ENCODE measurements around the gene LMAN2L. TPM values are rescaled to one million over a fixed set of nuclear protein-coding genes. Genes with fewer than 3 reads are reported as not detected.

The LMAN2L gene
- total RNA-seq, 1 experiment from 2014 or later, result 32.6 TPM

DNA sequence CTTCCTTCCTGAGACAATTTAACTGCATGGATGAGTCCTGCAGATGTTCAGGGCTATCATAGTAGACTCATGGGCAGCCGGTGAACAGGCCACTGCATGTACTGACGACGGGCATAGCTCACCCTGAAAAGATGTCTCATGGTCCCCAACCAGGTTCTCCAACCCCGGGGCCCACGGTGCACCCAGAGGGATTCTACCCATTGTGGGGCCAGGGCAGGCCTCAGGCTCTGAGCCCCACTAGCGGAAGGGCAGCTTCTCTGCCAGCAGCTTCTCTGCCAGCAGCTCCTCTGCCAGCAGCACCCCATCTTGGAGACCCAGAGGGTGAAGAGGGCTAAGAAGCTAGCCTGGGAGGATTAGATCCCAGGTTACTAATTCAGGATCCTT, 17.6 kb upstream of the LMAN2L start:
- Mint-ChIP-seq H3K36me3 (ENCODE audit: insufficient read depth, unreplicated experiment) (peaks cover 20% of the 10 kb centered on the region), H3K4me1 (ENCODE audit: low read depth, unreplicated experiment) (peaks cover 15% of the 10 kb centered on the region), H3K4me3 (ENCODE audit: low read depth, unreplicated experiment) (no peak overlapping the region), H3K27me3 (ENCODE audit: unreplicated experiment) (no peaks in the 10 kb centered on the region), H3K27ac (ENCODE audit: unreplicated experiment) (no peak overlapping the region), H3K9me3 (ENCODE audit: low read depth, unreplicated experiment) (no peaks in the 10 kb centered on the region)
- no peak for TF ChIP-seq CTCF (IDR thresholded peaks at IDR 0.05; ENCODE audit: unreplicated experiment)
- CTCF ChIA-PET, result interaction anchor here (1.5 kb wide), 1 partner anchor 27 kb away, joined by 3 read pairs; no protein-coding TSS in a partner anchor
- no TSS peak for BruUV-seq (replicated peaks)
- DNase-seq, result no peak
- intact Hi-C loops (cut with micrococcal nuclease; ENCODE audit: unreplicated experiment), result no loop called here

DNA sequence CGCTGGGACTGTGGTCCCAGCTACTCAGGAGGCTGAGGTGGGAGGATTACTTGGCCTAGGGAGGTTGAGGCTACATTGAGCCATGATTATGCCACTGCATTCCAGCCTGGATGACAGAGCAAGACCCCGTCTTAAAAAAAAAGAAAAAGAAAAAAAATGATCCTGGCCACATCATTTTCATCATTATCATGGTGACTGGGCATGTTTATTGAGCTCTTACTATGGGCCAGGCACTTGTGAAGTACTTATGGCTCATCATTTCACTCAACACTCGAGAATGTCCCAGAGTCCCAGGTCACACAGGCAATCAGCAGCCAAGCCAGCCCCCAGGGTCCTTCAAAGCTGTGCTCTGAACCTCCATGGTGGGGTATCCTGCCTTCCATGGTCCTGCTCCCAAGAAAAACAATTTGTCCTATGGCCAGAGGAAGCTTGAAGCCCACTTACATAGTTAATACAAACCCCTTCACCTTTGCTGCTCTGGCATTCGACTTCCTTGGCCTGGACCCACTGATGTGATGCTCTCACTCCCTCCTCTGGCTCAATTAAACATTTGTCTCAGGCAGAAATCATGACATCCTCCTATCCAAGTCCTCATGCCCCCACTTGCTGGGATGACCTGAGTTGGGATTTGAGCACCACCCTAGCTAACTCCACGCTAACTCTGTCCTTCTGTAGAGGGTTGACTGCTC, 17.1 kb upstream of the LMAN2L start:
- no peak overlapping the region for H3K27ac Mint-ChIP-seq (ENCODE audit: unreplicated experiment)
- CTCF ChIA-PET, result interaction anchor here (1.5 kb wide), 1 partner anchor 27 kb away, joined by 3 read pairs; no protein-coding TSS in a partner anchor
- peaks cover 10% of the 10 kb centered on the region for H3K4me1 Mint-ChIP-seq (ENCODE audit: low read depth, unreplicated experiment)

GRCh38 chr2:96754317-96754716, 14.5 kb upstream of the LMAN2L start:
- Mint-ChIP-seq H3K27ac (ENCODE audit: unreplicated experiment) (no peak overlapping the region), H3K4me3 (ENCODE audit: low read depth, unreplicated experiment) (no peak overlapping the region), H3K9me3 (ENCODE audit: low read depth, unreplicated experiment) (no peaks in the 10 kb centered on the region), H3K4me1 (ENCODE audit: low read depth, unreplicated experiment) (no peaks in the 10 kb centered on the region), H3K27me3 (ENCODE audit: unreplicated experiment) (no peaks in the 10 kb centered on the region), H3K36me3 (ENCODE audit: insufficient read depth, unreplicated experiment) (no peaks in the 10 kb centered on the region)
- CTCF ChIA-PET, result no interaction called here
- intact Hi-C loops (cut with micrococcal nuclease; ENCODE audit: unreplicated experiment), result no loop called here
- DNase-seq, result no peak
- TF ChIP-seq CTCF (IDR thresholded peaks at IDR 0.05; ENCODE audit: unreplicated experiment), result no peak
- BruUV-seq (replicated peaks), result no TSS peak

More for the DNA sequence above, 17.1 kb upstream of the LMAN2L start:
- Mint-ChIP-seq H3K9me3 (ENCODE audit: low read depth, unreplicated experiment) (no peaks in the 10 kb centered on the region), H3K4me3 (ENCODE audit: low read depth, unreplicated experiment) (no peak overlapping the region), H3K36me3 (ENCODE audit: insufficient read depth, unreplicated experiment) (peaks cover 14% of the 10 kb centered on the region), H3K27me3 (ENCODE audit: unreplicated experiment) (no peaks in the 10 kb centered on the region)
- no TSS peak for BruUV-seq (replicated peaks)
- no peak for TF ChIP-seq CTCF (IDR thresholded peaks at IDR 0.05; ENCODE audit: unreplicated experiment)
- DNase-seq, result no peak
- intact Hi-C loops (cut with micrococcal nuclease; ENCODE audit: unreplicated experiment), result no loop called here

DNA sequence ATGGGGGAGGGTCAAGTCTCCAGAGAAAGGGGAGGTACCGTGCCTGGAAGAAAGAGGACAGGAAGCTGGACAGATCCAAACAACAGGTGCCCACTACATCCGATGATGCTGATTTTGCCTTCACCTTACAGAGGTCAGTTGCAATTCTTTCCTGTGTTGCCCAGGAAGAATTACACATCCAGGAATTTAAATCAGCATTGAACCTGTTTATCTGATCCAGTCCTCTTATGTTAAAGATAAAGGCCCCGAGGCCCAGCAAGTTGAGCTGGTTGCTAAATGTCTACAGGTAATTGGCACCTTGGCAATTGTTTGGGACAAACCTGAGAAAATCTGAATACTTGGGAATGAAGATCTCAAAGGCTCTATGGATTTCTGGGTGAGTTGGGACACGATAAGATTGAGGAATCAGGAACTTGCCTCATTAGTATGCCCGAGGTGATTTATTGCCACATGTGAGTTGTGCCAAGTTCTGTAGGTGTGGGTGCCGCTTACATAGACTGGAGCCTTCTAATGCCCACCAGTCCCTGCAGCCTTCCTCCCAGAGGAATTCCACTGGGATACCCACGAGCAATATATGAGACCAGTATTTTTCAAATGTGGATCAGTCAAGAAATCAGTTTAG, 13.9 kb upstream of the LMAN2L start:
- H3K27ac Mint-ChIP-seq (ENCODE audit: unreplicated experiment), result no peak overlapping the region
- CTCF ChIA-PET, result no interaction called here
- no peaks in the 10 kb centered on the region for H3K9me3 Mint-ChIP-seq (ENCODE audit: low read depth, unreplicated experiment)
- no peaks in the 10 kb centered on the region for H3K4me1 Mint-ChIP-seq (ENCODE audit: low read depth, unreplicated experiment)
- intact Hi-C loops (cut with micrococcal nuclease; ENCODE audit: unreplicated experiment), result no loop called here
- DNase-seq, result no peak
- TF ChIP-seq CTCF (IDR thresholded peaks at IDR 0.05; ENCODE audit: unreplicated experiment), result no peak
- H3K27me3 Mint-ChIP-seq (ENCODE audit: unreplicated experiment), result no peaks in the 10 kb centered on the region
- no peak overlapping the region for H3K4me3 Mint-ChIP-seq (ENCODE audit: low read depth, unreplicated experiment)
- H3K36me3 Mint-ChIP-seq (ENCODE audit: insufficient read depth, unreplicated experiment), result no peaks in the 10 kb centered on the region
- BruUV-seq (replicated peaks), result no TSS peak

All from Calu3 (cell line).